Measurements from ENCODE around the gene AKAP10. TPM values are rescaled to one million over a fixed set of nuclear protein-coding genes. Genes with fewer than 3 reads are reported as not detected.

AKAP10 gene
- total RNA-seq, 1 experiment from 2014 or later, result 20.2 TPM

GRCh38 chr17:19868079-19868395 lies 109.6 kb downstream of the AKAP10 start:
- Histone ChIP-seq H2BK15ac (ENCODE audit: low read depth, low read length) (no peak overlapping the region), H4K91ac (ENCODE audit: insufficient read length, low read depth, low read length) (no peak overlapping the region), H2BK12ac (ENCODE audit: insufficient read length, low read depth, low read length) (no peak overlapping the region), H3K18ac (ENCODE audit: insufficient read length, low read depth, low read length) (no peak overlapping the region), H2AFZ (ENCODE audit: low read length) (no peak overlapping the region), H3K23me2 (ENCODE audit: insufficient read length, low read depth, low read length, poor library complexity, severe bottlenecking) (peaks cover 16% of the 10 kb centered on the region), H2AK5ac (ENCODE audit: insufficient read length, low read length) (no peak overlapping the region), H3K56ac (ENCODE audit: insufficient read length, low read depth, low read length) (no peak overlapping the region), H3K4ac (ENCODE audit: low read depth, low read length) (no peak overlapping the region), H4K8ac (replicated peaks; ENCODE audit: insufficient read length, low read depth, low read length) (no peak overlapping the region), H3K4me2 (ENCODE audit: insufficient read depth, insufficient read length, low read length) (peak overlapping the region; percentile 72), H2BK5ac (ENCODE audit: insufficient read length, low read length) (no peak overlapping the region), H4K5ac (ENCODE audit: insufficient read length, low read depth, low read length) (no peak overlapping the region), H3K79me2 (ENCODE audit: insufficient read depth, low read length) (no peaks in the 10 kb centered on the region), H3K9me3 (ENCODE audit: control insufficient read depth, low read depth, low read length) (no peaks in the 10 kb centered on the region), H3K23ac (ENCODE audit: insufficient read length, low read depth, low read length) (no peak overlapping the region), H3K9ac (ENCODE audit: extremely low read depth, insufficient read length, low read length) (no peak overlapping the region), H3K79me1 (ENCODE audit: insufficient read depth, low read depth, low read length, poor library complexity, severe bottlenecking) (no peaks in the 10 kb centered on the region), H2BK20ac (ENCODE audit: low read depth, low read length, poor library complexity, severe bottlenecking) (no peak overlapping the region), H3K4me1 (ENCODE audit: insufficient read depth, low read length) (no peaks in the 10 kb centered on the region; the same call in 1 of the 2 replicates), H2BK120ac (ENCODE audit: low read depth, low read length, poor library complexity, severe bottlenecking) (no peak overlapping the region), H4K20me1 (ENCODE audit: control insufficient read depth, insufficient read depth, insufficient read length) (no peaks in the 10 kb centered on the region), H3T11ph (ENCODE audit: low read length) (no peak overlapping the region), H3K14ac (ENCODE audit: insufficient read depth, low read length) (no peak overlapping the region), H3K27me3 (ENCODE audit: insufficient read depth, low read length) (peaks cover 5% of the 10 kb centered on the region; the same call in 1 of the 2 replicates), H3K27ac (ENCODE audit: insufficient read length, low read depth, low read length) (no peak overlapping the region)
- no peak for TF ChIP-seq CTCF (conservative IDR thresholded peaks at IDR 0.05)
- peaks cover 3% of the 10 kb centered on the region in 2 experiments for H3K4me1 Mint-ChIP-seq
- H3K27me3 Mint-ChIP-seq (ENCODE audit: low read depth), result peaks cover 26% of the 10 kb centered on the region
- no CpG with 5 or more reads among the region's 23 CpGs for WGBS (ENCODE audit: extremely low coverage, insufficient read length, low lambda C conversion rate)
- H3K4me3 Mint-ChIP-seq, result peak overlapping the region; percentile 47 to 64
- H3K27ac Mint-ChIP-seq, result no peak overlapping the region
- DNase-seq, result no peak
- H3K36me3 Mint-ChIP-seq (ENCODE audit: insufficient read depth in 1 of 3, low read depth in 3 of 3), result no peaks in the 10 kb centered on the region; a peak in 2 of 7 replicates
- H3K9me3 Mint-ChIP-seq, result no peaks in the 10 kb centered on the region
